Panc1 (cell line): ENCODE data around the gene GAL3ST2. TPM values are rescaled to one million over a fixed set of nuclear protein-coding genes. Genes with fewer than 3 reads are reported as not detected.

ENCODE experiments used
- ATAC-seq: fragments of 200-7000 bp; cut with Tn5 transposase; 2 replicates; pipeline ENCODE4 v1.9.1; 2020; ENCODE audit warnings: mild to moderate bottlenecking, moderate library complexity
- BruUV-seq: library from RNA; stranded (reverse); fragments of 400-500 nt; replicated peaks from 2 replicates; lab custom pipeline; 2021; lab: Mats Ljungman, UMichigan
- CTCF ChIA-PET: fragments of 300-600 bp; sonication (Branson Sonifier 250); formaldehyde crosslinking; loops from one replicate; lab custom pipeline; 2022; ENCODE audit warnings: antibody characterized with exemption; lab: Charles Lee
- POLR2A ChIA-PET: fragments of 300-600 bp; sonication (Branson Sonifier 250); formaldehyde crosslinking; loops from one replicate; lab custom pipeline; 2022; ENCODE audit warnings: antibody characterized with exemption; lab: Charles Lee
- DNase-seq: peaks from one replicate; pipeline ENCODE4 v3.0.0-alpha.2; 2010; ENCODE audit warnings: low read depth, low spot score
- H3K27ac ChIP-seq: 2 replicates; pipeline ENCODE4 v1.5.1; 2011; ENCODE audit warnings: mild to moderate bottlenecking, low read length, inconsistent platforms
- H3K27me3 ChIP-seq: fragments of 200-500 bp; sonication (Bioruptor generic); 2 replicates; pipeline ENCODE4 v1.6.0; 2014; ENCODE audit warnings: low read length, inconsistent platforms; ENCODE audit not compliant: control insufficient read depth, insufficient read depth
- H3K36me3 ChIP-seq: fragments of 200-500 bp; sonication (Bioruptor generic); 2 replicates; pipeline ENCODE4 v1.5.1; 2014; ENCODE audit warnings: inconsistent platforms, mild to moderate bottlenecking, low read length, moderate library complexity; ENCODE audit not compliant: control insufficient read depth, insufficient read depth
- H3K4me1 ChIP-seq: 2 replicates; pipeline ENCODE4 v1.5.1; 2011; ENCODE audit warnings: inconsistent platforms, mild to moderate bottlenecking, low read length, moderate library complexity; ENCODE audit not compliant: control insufficient read depth, insufficient read depth
- H3K4me3 ChIP-seq, 2 experiments: 2 replicates each; pipeline ENCODE4 v1.5.1; 2011 to 2012; ENCODE audit warnings: low read depth in 2 of 2, low read length in 2 of 2, mild to moderate bottlenecking in 2 of 2, inconsistent platforms in 1 of 2, moderate library complexity in 1 of 2
- H3K9me3 ChIP-seq: fragments of 200-500 bp; sonication (Bioruptor generic); 2 replicates; pipeline ENCODE4 v1.5.1; 2014; ENCODE audit warnings: low read depth, mild to moderate bottlenecking, inconsistent platforms, low read length, moderate library complexity; ENCODE audit not compliant: control insufficient read depth, insufficient read depth
- CTCF ChIP-seq: fragments of 450-650 bp; IDR thresholded peaks from 2 replicates; pipeline ENCODE4 v1.5.1; 2017; ENCODE audit warnings: mild to moderate bottlenecking
- POLR2AphosphoS5 ChIP-seq: IDR thresholded peaks from 2 replicates; pipeline ENCODE4 v1.6.1; 2012; ENCODE audit warnings: mild to moderate bottlenecking, low read depth, low read length, moderate library complexity
- REST ChIP-seq, 2 experiments: IDR thresholded peaks; 2 replicates each; pipeline ENCODE4 v1.6.1; 2011 to 2012; ENCODE audit warnings: low read depth in 2 of 2, control low read depth in 1 of 2, low read length in 1 of 2, mild to moderate bottlenecking in 1 of 2, moderate library complexity in 1 of 2; ENCODE audit not compliant: insufficient read depth in 1 of 2
- SIN3A ChIP-seq: IDR thresholded peaks from 2 replicates; pipeline ENCODE4 v1.6.1; 2012; ENCODE audit warnings: low read depth, mild to moderate bottlenecking, low read length, moderate library complexity, borderline replicate concordance; ENCODE audit not compliant: insufficient read depth
- TCF7L2 ChIP-seq: IDR thresholded peaks from 2 replicates; pipeline ENCODE4 v1.6.1; 2011; ENCODE audit warnings: mild to moderate bottlenecking, low read depth, low read length, inconsistent platforms
- in situ Hi-C: cut with HindIII; loops from 2 replicates; pipeline ENCODE4 v1.10.0; 2016; ENCODE audit warnings: low sequenced_read_pairs, low pct_unique_long_range_greater_than_20kb
- intact Hi-C: fragments of 100-400 bp; cut with micrococcal nuclease; formaldehyde crosslinking; loops from one replicate; pipeline ENCODE4 v1.10.0; 2022; ENCODE audit not compliant: unreplicated experiment
- total RNA-seq: library from RNA; stranded (reverse); gene quantifications from one replicate; pipeline ENCODE4 v1.2.1, GENCODE V29; 2021; ENCODE audit not compliant: unreplicated experiment

Gene GAL3ST2
- total RNA-seq, 1 experiment from 2014 or later, result 1.6 TPM

GRCh38 chr2:241748468-241749256, 28.0 kb upstream of the GAL3ST2 start:
- no peaks in the 10 kb centered on the region for H3K4me1 ChIP-seq
- ChIA-PET CTCF (no interaction called here), POLR2A (no interaction called here)
- no peaks in the 10 kb centered on the region for H3K9me3 ChIP-seq
- H3K36me3 ChIP-seq, result no peaks in the 10 kb centered on the region; the same call in 1 of the 2 replicates
- no peak overlapping the region for H3K4me3 ChIP-seq
- intact Hi-C loops, result no loop called here
- BruUV-seq, result no TSS peak
- DNase-seq (no peak), ATAC-seq (no peak)
- TF ChIP-seq SIN3A (no peak), TCF7L2 (no peak), CTCF (no peak), REST (IDR thresholded peaks at IDR 0.05; ENCODE audit: insufficient read depth in 1 of 2, low read depth in 2 of 2, low read length in 1 of 2) (no peak), POLR2AphosphoS5 (no peak)
- H3K27me3 ChIP-seq, result no peaks in the 10 kb centered on the region
- in situ Hi-C loops, result no loop called here
- H3K27ac ChIP-seq, result no peak overlapping the region

GRCh38 chr2:241750076-241750840, 26.4 kb upstream of the GAL3ST2 start:
- DNase-seq, result no peak
- no peak overlapping the region for H3K27ac ChIP-seq
- no peak overlapping the region for H3K4me3 ChIP-seq
- no peak for ATAC-seq
- intact Hi-C loops (no loop called here), in situ Hi-C loops (no loop called here)
- no peaks in the 10 kb centered on the region for H3K4me1 ChIP-seq
- H3K36me3 ChIP-seq, result no peaks in the 10 kb centered on the region; the same call in 1 of the 2 replicates
- ChIA-PET POLR2A (no interaction called here), CTCF (no interaction called here)
- TF ChIP-seq SIN3A (no peak), REST (IDR thresholded peaks at IDR 0.05; ENCODE audit: insufficient read depth in 1 of 2, low read depth in 2 of 2, low read length in 1 of 2) (no peak), CTCF (no peak), TCF7L2 (no peak), POLR2AphosphoS5 (no peak)
- no peaks in the 10 kb centered on the region for H3K27me3 ChIP-seq
- no TSS peak for BruUV-seq
- no peaks in the 10 kb centered on the region for H3K9me3 ChIP-seq
